Panc1 (cell line): ENCODE results near the gene ZNF79. TPM values are rescaled to one million over a fixed set of nuclear protein-coding genes. Genes with fewer than 3 reads are reported as not detected.
A peak's percentile ranks its signal among the peaks of the same experiment; 100 is the strongest.

Source experiments
- ATAC-seq: fragments of 200-7000 bp; cut with Tn5 transposase; 2 replicates; pipeline ENCODE4 v1.9.1; 2020; ENCODE audit warnings: mild to moderate bottlenecking, moderate library complexity
- BruUV-seq: library from RNA; stranded (reverse); fragments of 400-500 nt; replicated peaks from 2 replicates; lab custom pipeline; 2021; lab: Mats Ljungman, UMichigan
- CTCF ChIA-PET: fragments of 300-600 bp; sonication (Branson Sonifier 250); formaldehyde crosslinking; loops from one replicate; lab custom pipeline; 2022; ENCODE audit warnings: antibody characterized with exemption; lab: Charles Lee
- POLR2A ChIA-PET: fragments of 300-600 bp; sonication (Branson Sonifier 250); formaldehyde crosslinking; loops from one replicate; lab custom pipeline; 2022; ENCODE audit warnings: antibody characterized with exemption; lab: Charles Lee
- DNase-seq: peaks from one replicate; pipeline ENCODE4 v3.0.0-alpha.2; 2010; ENCODE audit warnings: low read depth, low spot score
- H3K27ac ChIP-seq: 2 replicates; pipeline ENCODE4 v1.5.1; 2011; ENCODE audit warnings: mild to moderate bottlenecking, low read length, inconsistent platforms
- H3K27me3 ChIP-seq: fragments of 200-500 bp; sonication (Bioruptor generic); 2 replicates; pipeline ENCODE4 v1.6.0; 2014; ENCODE audit warnings: low read length, inconsistent platforms; ENCODE audit not compliant: control insufficient read depth, insufficient read depth
- H3K36me3 ChIP-seq: fragments of 200-500 bp; sonication (Bioruptor generic); 2 replicates; pipeline ENCODE4 v1.5.1; 2014; ENCODE audit warnings: inconsistent platforms, mild to moderate bottlenecking, low read length, moderate library complexity; ENCODE audit not compliant: control insufficient read depth, insufficient read depth
- H3K4me1 ChIP-seq: 2 replicates; pipeline ENCODE4 v1.5.1; 2011; ENCODE audit warnings: inconsistent platforms, mild to moderate bottlenecking, low read length, moderate library complexity; ENCODE audit not compliant: control insufficient read depth, insufficient read depth
- H3K4me3 ChIP-seq, 2 experiments: 2 replicates each; pipeline ENCODE4 v1.5.1; 2011 to 2012; ENCODE audit warnings: low read depth in 2 of 2, low read length in 2 of 2, mild to moderate bottlenecking in 2 of 2, inconsistent platforms in 1 of 2, moderate library complexity in 1 of 2
- H3K9me3 ChIP-seq: fragments of 200-500 bp; sonication (Bioruptor generic); 2 replicates; pipeline ENCODE4 v1.5.1; 2014; ENCODE audit warnings: low read depth, mild to moderate bottlenecking, inconsistent platforms, low read length, moderate library complexity; ENCODE audit not compliant: control insufficient read depth, insufficient read depth
- CTCF ChIP-seq: fragments of 450-650 bp; IDR thresholded peaks from 2 replicates; pipeline ENCODE4 v1.5.1; 2017; ENCODE audit warnings: mild to moderate bottlenecking
- POLR2AphosphoS5 ChIP-seq: IDR thresholded peaks from 2 replicates; pipeline ENCODE4 v1.6.1; 2012; ENCODE audit warnings: mild to moderate bottlenecking, low read depth, low read length, moderate library complexity
- SIN3A ChIP-seq: IDR thresholded peaks from 2 replicates; pipeline ENCODE4 v1.6.1; 2012; ENCODE audit warnings: low read depth, mild to moderate bottlenecking, low read length, moderate library complexity, borderline replicate concordance; ENCODE audit not compliant: insufficient read depth
- TCF7L2 ChIP-seq: IDR thresholded peaks from 2 replicates; pipeline ENCODE4 v1.6.1; 2011; ENCODE audit warnings: mild to moderate bottlenecking, low read depth, low read length, inconsistent platforms
- in situ Hi-C: cut with HindIII; loops from 2 replicates; pipeline ENCODE4 v1.10.0; 2016; ENCODE audit warnings: low sequenced_read_pairs, low pct_unique_long_range_greater_than_20kb
- intact Hi-C: fragments of 100-400 bp; cut with micrococcal nuclease; formaldehyde crosslinking; loops from one replicate; pipeline ENCODE4 v1.10.0; 2022; ENCODE audit not compliant: unreplicated experiment
- total RNA-seq: library from RNA; stranded (reverse); gene quantifications from one replicate; pipeline ENCODE4 v1.2.1, GENCODE V29; 2021; ENCODE audit not compliant: unreplicated experiment
- TF ChIP-seq, protein P1 (sequence below), 2 experiments: IDR thresholded peaks; 2 replicates each; pipeline ENCODE4 v1.6.1; 2011 to 2012; ENCODE audit warnings: low read depth in 2 of 2, control low read depth in 1 of 2, low read length in 1 of 2, mild to moderate bottlenecking in 1 of 2, moderate library complexity in 1 of 2; ENCODE audit not compliant: insufficient read depth in 1 of 2

The ZNF79 gene
- total RNA-seq, 1 experiment from 2014 or later = 5.4 TPM

DNA sequence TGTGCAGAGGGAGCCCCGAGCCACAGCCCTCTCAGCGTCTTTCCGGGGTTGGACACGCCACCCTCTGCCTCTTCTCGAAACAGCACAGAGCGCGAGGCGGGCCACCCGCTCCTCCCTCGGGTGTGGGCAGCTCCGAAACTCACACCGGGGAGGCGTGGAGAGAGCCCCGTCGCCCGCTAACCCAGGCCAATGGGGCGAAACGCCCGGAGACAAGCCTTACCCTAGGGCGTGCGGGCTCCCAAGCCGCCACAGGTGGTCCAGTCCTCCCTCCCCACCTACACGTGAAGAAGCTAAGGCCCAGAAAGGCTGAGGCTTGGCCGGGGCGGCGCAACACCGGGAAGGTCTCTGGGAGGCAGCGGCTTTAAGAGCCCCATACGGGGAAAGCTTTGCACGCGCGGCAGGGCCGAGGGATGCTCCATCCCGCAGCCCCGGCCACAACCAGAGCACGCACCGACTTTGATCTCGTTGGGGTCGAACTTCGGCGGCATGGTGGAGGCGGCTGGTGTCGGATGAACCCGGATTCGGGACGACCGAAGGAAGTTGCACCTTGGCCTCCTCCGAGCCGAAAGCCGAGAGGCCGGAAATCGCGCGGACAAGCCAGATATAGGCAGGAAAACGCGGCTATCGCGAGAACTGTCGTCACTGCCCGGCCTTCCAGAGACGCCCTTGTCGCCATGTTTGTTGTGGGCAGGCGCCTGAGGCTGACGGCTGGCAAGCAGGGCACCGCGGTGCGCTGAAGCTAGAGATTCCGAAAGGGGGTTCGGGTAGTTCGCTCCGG lies 26.8 kb downstream of the ZNF79 start, which contains the start of the genes LRSAM1 and RPL12:
LRSAM1 (plus strand) TSS at position 681 of the 778 bp plus-strand sequence. CDS start 3,018 bp downstream, outside the sequence.
RPL12 (minus strand) TSS at position 577 of the 778 bp plus-strand sequence; CDS start at position 488, 89 bp downstream.
- ChIA-PET POLR2A (interaction anchor here (0.5 to 0.6 kb wide), 3 partner anchors 419 to 629 kb away, joined by 3 to 13 read pairs (median 4); no protein-coding TSS in a partner anchor), CTCF (no interaction called here)
- TF ChIP-seq SIN3A = peak; percentile 81; the same call in 1 of the 2 replicates
- no peak for TF ChIP-seq CTCF
- peak; percentile 99 for TF ChIP-seq POLR2AphosphoS5
- TF ChIP-seq TCF7L2 = peak; percentile 85
- TF ChIP-seq, protein P1, sequence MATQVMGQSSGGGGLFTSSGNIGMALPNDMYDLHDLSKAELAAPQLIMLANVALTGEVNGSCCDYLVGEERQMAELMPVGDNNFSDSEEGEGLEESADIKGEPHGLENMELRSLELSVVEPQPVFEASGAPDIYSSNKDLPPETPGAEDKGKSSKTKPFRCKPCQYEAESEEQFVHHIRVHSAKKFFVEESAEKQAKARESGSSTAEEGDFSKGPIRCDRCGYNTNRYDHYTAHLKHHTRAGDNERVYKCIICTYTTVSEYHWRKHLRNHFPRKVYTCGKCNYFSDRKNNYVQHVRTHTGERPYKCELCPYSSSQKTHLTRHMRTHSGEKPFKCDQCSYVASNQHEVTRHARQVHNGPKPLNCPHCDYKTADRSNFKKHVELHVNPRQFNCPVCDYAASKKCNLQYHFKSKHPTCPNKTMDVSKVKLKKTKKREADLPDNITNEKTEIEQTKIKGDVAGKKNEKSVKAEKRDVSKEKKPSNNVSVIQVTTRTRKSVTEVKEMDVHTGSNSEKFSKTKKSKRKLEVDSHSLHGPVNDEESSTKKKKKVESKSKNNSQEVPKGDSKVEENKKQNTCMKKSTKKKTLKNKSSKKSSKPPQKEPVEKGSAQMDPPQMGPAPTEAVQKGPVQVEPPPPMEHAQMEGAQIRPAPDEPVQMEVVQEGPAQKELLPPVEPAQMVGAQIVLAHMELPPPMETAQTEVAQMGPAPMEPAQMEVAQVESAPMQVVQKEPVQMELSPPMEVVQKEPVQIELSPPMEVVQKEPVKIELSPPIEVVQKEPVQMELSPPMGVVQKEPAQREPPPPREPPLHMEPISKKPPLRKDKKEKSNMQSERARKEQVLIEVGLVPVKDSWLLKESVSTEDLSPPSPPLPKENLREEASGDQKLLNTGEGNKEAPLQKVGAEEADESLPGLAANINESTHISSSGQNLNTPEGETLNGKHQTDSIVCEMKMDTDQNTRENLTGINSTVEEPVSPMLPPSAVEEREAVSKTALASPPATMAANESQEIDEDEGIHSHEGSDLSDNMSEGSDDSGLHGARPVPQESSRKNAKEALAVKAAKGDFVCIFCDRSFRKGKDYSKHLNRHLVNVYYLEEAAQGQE (IDR thresholded peaks at IDR 0.05; ENCODE audit: insufficient read depth in 1 of 2, low read depth in 2 of 2, low read length in 1 of 2) = 0 out of 4 replicates have a peak, but pooled peaks of 1 of the 2 experiments have one; percentile 22
- ATAC-seq = peak; percentile 85
- Histone ChIP-seq H3K36me3 (peaks cover 25% of the 10 kb centered on the region), H3K9me3 (no peaks in the 10 kb centered on the region), H3K4me1 (peaks cover 20% of the 10 kb centered on the region), H3K27me3 (no peaks in the 10 kb centered on the region), H3K27ac (peak within 1 kb of the TSS; percentile 93), H3K4me3 (peak within 1 kb of the TSS; percentile 90 to 91)
- intact Hi-C loops = no loop called here
- in situ Hi-C loops = no loop called here
- no peak for DNase-seq
- BruUV-seq = no TSS peak

DNA sequence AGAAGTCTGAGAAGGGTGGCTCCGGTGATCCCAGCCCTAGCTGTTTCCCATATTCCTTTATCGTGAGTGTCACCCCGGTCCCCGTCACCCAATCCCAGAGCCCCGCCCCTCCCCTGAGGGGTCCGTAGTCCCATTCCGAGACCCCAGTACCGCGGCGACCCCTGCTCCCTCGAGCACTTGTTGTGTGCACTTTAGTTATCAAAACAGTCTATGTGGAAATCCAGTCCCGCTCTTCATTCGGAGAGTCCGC lies 27.4 kb downstream of the ZNF79 start:
- H3K36me3 ChIP-seq = peaks cover 25% of the 10 kb centered on the region

More for the DNA sequence above, 27.4 kb downstream of the ZNF79 start:
- peaks cover 20% of the 10 kb centered on the region for H3K4me1 ChIP-seq
- CTCF ChIA-PET = no interaction called here
- ATAC-seq (no peak), DNase-seq (no peak)
- intact Hi-C loops (no loop called here), in situ Hi-C loops (no loop called here)
- peak overlapping the region; percentile 90 to 91 for H3K4me3 ChIP-seq
- no peaks in the 10 kb centered on the region for H3K9me3 ChIP-seq
- TF ChIP-seq, protein P1 (IDR thresholded peaks at IDR 0.05; ENCODE audit: insufficient read depth in 1 of 2, low read depth in 2 of 2, low read length in 1 of 2) = no peak
- no peak for TF ChIP-seq TCF7L2
- no peak for TF ChIP-seq SIN3A
- TF ChIP-seq POLR2AphosphoS5 = no peak
- no peak for TF ChIP-seq CTCF
- POLR2A ChIA-PET = interaction anchor here (0.5 kb wide), 2 partner anchors 418 to 629 kb away, joined by 4 to 13 read pairs; no protein-coding TSS in a partner anchor
- H3K27ac ChIP-seq = peak overlapping the region; percentile 89
- H3K27me3 ChIP-seq = no peaks in the 10 kb centered on the region
- no TSS peak for BruUV-seq
